ENCODE results near the gene PLAC8L1.

PLAC8L1 gene

DNA sequence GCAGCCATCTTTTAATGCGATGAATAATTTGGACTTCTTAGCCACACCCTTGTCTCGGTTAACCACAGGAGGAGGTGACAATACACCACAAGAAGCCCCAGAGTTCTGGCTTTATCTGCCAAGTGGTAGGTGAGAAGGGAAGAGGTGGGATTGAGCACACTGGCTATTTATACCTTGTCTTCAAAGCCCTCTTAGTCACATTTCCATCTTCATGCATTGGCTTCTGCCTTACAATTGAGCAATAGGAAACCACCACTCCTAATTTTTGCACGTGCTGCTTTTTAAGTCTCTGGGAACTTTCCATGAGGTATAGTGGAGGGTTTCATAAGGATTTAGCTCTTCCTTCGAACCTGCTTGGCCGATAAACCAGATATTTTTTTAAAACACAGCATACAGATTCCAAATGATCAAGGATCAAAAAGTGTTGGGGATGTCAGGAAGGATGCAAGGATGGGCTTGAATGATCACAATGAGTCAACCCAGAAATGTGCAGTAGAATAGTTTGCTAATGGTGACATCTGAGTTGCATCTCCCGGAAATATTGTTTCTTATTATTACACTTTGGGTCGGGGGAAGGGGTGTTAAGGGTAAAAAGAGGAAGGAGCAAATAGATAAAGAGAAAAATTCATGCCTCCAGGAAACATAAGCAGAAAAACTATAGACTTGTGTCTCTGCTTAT is 25.5 kb downstream of the PLAC8L1 start:
- DNase-seq (ENCODE audit: low read depth, low spot score): no peak

DNA sequence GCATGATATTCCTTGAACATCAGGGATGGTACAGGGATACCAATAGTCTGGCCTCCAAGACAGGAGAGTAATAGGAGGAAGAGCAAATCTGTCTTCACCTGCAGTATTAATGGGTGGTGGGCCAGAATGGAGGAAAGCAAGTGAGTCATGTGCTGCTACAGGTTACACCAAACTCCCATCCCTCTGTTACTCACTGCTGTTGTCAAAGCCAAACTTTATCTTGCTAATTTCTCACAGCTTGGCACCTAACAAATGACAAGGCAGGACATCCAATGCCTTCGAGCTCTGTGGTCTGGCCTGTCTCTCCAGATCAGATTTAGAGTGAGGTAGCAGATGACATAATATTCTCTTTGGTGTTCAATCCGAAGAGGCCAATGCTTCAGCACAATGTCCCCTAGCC is 26.8 kb downstream of the PLAC8L1 start:
- no peak for DNase-seq (ENCODE audit: low read depth, low spot score)

DNA sequence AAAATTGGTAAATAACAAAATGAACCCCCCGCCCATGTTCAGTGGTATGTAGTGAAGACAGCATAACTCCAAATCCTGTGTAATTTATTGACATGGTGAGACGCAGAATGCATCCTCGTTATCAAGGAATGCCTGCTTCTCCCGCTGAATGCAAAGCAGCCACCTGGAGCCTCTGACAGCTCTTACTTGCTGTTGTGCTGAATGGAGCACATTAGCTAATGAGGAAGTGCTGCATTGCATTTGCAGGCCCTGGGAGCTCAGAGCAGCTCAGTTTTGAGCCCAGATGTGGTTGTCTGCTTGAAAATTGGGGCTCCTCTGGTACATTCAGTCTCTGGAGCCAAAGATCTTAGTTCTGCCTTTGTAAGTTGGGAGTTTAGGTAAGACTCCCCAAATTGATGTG is 28.9 kb downstream of the PLAC8L1 start:
- DNase-seq (ENCODE audit: low read depth, low spot score): no peak

DNA sequence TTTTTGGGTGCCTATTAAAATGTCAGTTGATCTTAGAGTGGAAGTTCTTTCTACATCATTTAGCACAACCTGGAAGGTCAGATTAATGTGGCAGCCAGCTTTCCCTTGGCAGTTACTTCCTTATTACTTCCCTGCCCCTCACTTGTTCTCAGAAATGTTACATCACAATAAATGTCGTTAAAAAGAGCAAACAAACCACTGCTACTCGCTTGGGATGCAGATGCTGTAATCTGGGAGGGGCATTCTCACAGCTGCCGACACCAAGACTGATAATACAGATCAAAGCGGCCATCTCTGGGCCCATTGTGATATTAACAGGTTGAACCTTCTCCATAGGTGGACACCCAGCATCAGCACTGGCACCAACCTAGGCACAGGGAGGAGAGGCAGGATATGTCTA is 29.3 kb downstream of the PLAC8L1 start:
- DNase-seq (ENCODE audit: low read depth, low spot score): no peak

DNA sequence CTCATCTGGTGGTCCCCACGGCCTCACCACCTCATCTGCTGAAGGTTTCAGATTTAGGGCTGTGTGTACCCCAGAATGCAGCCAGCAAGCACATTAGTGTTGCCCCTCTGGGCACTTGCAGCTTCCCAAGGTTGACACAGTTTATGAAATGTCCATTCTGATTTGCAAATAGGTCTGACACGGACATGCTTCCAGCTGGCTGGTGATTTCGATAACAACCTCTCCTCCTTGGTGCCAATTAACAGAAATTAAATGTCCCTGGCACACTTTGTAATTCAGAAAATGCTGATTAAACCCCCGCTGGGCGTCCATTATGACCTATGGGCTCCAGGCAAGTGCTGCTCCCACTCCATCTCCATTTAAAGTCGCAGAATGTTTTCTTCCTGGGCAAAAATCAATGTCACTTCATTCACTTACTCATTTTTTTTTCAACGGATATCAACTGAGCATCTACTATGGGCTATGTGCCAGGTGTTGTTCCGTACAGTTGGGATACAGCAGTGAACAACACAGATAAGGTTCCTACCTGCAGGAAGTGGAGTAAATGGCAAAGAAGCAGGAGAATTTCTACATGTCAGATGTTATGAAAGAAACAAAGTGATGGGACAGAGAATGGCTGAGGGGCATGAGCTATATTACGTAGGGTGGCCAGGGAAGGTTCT is 32.0 kb downstream of the PLAC8L1 start:
- no peak for DNase-seq (ENCODE audit: low read depth, low spot score)

DNA sequence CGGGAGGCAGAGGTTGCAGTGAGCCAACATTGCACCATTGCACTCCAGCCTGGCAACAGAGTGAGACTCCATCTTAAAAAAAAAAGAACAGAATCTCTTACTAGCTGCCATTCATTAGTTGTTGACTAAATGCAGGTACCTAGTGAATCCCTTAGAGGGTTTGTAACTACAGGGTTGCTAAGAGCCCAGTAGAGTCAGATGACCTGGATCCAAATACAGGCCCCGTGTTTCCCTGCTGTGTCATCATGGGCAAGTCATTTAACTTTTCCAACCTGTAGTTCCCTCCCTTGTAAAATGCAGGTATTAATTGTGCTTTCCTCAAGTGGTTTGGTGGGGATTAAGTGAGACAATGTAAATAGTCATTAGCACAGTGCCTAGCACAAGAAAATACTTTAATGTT is 32.8 kb downstream of the PLAC8L1 start:
- DNase-seq (ENCODE audit: low read depth, low spot score): no peak

DNA sequence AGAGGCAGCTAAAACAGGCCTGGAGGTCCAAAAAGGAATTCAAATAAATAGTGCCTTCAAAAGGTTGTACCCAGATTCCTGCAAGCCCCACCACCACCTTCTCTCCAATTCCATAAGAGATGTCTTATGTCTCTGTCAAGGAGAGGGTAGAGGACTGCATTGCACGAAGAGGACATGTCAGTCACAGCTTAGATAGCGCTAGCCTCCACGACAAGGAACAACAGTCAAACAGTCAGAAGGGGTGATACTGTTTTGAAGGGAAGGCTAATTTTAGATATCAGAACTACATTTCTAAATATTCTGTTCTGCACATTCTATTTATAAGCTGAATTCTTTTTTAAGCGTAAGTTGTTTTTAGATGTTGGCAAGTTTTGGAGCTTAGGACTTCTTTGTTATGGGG is 34.2 kb downstream of the PLAC8L1 start:
- DNase-seq (ENCODE audit: low read depth, low spot score): no peak

DNA sequence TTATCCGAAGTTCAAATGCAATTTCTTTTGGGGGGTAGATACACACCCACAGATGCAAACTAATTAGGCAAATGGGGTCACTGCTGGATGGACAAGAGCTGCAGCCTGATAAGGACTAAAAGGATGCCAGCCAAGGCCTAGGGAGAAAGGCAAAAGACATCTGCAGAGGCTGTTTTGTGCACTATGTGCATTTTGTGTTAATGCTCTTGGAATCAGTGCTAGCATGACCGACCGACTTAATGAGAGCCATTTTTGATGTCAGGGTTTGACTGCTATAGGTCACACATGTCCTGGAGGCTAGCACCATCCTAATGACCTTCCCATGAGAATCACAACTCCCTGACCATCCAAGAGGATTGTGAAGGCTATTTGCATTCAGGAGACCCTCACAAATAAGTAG is 34.6 kb downstream of the PLAC8L1 start:
- DNase-seq (ENCODE audit: low read depth, low spot score): no peak

DNA sequence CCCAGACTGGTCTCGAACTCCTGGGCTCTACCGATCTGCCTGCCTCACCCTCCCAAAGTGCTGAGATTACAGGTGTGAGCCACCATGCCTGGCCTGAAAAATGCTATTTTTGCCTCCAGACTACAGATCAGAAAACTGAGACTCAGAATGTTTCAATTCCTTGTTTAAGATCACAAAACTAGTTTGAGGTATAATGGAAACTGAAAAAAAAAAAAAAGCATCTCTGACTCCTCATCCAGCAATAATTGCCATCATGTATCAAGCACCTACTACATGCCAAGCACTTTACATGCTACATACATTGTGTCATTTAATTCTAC is 35.6 kb downstream of the PLAC8L1 start:
- no peak for DNase-seq (ENCODE audit: low read depth, low spot score)

DNA sequence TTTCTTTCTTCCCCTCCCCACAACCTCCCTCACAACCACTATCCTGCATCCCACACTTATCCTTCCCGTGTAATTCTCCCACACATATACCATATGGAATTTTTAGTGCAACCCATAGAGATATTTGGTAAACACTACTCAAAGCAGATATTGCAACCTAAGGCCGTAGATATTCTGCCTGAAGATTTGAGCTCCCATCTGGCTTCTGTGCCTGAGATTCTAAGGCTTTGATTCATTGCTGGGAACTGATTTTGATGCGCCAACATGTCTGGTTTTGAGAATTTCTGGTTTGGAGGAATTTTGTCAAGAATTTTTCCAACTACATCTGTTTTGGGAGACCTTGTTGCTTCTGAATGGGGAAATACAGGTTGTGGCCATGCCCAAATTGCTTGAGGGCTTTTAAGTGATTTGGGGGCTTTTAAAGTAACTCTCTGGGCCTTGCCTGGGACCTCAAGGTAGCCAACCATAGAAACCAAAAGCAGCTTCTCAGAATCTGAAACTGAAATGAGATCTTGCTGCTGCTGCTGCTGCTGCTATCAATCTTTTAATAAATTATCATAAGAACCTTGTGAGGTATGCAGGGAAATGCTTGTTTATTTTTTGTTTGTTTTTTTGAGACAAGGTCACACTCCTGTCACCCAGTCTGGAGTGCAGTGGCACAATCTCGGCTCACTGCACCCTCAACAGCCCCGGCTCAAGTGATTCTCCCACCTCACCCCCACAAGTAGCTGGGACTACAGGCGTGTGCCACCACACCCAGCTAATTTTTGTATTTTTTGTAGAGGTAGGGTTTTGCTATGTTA is 36.2 kb downstream of the PLAC8L1 start:
- DNase-seq (ENCODE audit: low read depth, low spot score): no peak

DNA sequence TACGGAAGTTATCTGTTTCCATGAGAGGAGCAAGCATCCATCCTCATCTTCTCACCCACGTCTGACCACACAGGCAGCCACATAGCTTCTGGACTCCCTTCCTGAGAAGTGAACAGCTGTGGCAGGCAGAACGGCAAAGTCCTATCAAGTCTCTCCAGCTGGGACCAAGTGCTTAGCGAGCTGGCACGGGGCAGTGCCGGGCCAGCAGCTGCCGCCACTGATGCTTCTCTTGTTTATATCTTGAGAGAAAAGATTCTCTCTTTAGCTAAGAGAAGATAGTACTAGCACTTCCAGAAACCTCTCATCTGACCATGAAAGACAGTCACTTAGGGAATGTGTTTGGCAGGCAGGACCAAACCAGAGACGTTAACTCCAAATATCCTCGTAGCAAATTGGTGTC is 37.2 kb downstream of the PLAC8L1 start:
- DNase-seq (ENCODE audit: low read depth, low spot score): no peak

DNA sequence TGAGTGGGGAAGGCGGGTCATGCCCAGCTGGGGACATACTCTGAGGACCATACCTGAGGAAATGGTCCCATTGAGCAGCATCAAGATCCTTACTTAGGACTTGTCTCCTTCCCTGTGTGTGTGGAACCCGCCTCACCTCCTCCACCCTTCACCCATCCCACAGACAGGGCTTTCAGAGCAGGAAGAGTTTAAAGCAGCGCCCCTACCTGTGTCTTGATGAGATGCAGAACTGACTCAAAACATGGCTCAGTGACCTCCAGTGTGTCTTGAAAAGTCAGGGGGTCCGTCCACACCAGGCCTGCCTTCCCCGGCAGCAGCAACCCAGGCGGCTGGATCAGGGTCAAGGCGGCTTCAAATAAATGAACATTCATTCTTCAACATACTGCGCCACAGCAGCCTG is 38.4 kb downstream of the PLAC8L1 start:
- no peak for DNase-seq (ENCODE audit: low read depth, low spot score)

DNA sequence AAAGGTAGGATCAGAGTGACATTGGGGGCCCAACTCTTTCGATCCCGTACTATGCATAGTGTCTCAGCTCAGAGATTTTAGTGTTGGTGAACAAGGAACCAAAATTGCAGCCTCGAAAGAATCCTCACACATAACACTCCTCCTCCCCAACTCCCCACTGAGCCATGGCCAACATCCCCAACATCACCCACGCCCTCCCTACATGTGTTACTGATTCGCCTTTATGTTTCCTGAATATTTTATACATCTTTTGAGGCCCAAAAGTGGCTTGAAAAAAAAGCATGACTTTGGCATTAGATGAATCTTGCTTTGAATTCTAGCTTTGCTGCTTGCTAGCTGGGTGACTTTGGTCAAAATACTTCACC is 45.2 kb downstream of the PLAC8L1 start:
- no peak for DNase-seq (ENCODE audit: low read depth, low spot score)

DNA sequence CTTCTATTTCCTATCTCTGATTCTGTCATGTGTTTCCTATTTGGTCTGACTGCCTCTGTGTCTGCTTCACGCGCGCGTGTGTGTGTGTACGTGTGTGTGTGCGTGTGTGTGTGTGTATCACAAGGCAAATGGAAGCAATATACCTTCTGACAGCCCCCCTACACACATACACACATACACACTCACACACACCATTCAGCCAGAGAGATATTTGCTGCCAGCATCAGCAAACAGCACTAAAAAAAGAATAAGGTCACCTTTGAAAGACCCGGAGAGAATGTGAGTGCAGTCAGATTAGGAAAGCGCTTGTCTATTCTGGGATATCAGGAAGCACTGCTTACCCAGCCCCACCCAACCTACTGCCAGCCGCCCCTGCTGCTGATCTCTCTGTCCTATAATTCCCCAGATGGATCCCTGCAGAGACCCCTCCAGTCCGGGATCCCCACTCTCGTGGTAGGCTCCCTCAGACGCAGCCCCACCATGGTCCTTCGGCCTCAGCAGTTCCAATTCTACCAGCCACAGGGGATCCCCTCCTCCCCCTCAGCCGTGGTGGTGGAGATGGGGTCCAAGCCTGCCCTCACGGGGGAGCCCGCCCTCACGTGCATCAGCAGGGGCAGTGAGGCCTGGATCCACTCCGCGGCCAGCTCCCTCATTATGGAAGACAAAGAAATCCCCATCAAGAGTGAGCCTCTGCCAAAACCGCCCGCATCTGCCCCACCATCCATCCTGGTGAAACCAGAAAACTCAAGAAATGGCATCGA is 45.7 kb downstream of the PLAC8L1 start:
- DNase-seq (ENCODE audit: low read depth, low spot score): no peak

DNA sequence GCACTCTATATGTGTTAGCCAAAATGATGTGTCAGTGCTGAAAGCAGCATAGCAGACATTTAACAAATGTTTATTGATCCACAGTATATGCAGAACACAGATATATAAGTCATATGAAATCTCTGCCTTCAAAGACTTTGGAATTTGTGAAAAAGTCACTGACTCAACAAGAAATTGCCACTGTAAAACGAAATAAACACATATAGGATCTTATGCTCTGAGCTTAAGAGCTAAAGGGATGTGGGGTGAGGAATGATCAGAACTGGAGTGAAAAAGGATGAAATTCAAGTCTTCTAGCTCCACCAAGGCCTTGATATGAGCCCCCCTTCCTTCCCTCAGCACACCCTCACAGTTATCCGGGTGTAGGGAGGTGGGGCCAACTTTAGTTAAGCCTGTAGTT is 49.9 kb downstream of the PLAC8L1 start:
- no peak for DNase-seq (ENCODE audit: low read depth, low spot score)

DNA sequence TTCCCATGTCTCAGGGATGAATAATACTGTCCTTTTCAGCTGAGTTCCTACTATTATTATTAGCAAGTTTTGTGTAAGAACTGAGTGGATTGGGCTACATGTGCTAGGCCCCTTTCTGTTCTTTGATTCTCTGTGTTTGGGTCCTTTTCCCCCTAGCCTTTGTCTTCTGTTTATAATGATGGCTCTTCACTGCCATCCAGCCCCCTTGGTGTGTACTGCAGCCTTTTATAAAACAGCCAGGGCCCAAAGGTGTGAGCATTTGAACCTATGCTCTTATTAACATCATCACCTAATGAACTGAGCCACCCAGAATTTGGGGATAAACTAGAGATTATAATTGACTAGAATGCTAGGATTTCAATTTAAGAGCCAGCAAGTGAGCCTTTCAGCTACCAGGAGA is 52.6 kb downstream of the PLAC8L1 start:
- DNase-seq (ENCODE audit: low read depth, low spot score): no peak

DNA sequence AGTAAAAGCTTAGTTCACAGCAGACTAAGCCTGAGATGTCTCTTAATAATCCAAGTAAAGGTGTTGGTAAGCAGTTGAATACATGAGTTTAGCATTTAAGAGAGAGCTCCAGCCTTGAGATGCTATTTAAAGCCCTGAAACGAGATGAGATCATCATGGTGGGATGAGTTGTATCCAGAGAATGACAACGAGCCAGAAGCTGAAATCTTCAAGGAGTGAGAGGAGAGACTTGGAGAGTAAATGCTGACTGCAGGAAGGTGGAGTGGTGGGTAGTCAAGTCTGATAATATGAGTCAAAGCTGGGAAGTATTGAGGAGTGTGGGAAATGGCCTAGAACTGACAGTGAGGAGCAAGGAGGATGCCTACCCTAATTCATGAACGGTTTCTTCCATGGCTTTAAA is 53.7 kb downstream of the PLAC8L1 start:
- peak; percentile 36 for DNase-seq (ENCODE audit: low read depth, low spot score)

DNA sequence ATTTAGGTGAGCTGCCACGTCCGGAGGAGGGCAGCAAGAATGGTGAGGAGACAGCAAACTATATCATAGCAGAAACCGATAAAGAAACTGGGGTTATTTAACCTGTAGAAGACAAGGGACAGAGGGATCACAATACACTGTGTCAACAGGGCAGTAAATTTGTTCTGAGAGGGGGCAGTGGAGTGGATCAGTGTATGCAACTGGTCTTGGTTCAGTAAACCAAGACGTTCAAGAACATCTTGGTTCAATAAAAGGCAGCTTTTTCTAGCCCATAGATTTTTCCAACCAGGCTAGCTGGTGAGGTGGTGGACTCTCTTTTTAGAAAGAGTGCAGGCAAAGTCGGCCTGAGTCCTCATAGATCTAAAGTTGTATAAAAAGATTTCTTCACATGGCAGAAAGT is 55.3 kb downstream of the PLAC8L1 start:
- no peak for DNase-seq (ENCODE audit: low read depth, low spot score)

DNA sequence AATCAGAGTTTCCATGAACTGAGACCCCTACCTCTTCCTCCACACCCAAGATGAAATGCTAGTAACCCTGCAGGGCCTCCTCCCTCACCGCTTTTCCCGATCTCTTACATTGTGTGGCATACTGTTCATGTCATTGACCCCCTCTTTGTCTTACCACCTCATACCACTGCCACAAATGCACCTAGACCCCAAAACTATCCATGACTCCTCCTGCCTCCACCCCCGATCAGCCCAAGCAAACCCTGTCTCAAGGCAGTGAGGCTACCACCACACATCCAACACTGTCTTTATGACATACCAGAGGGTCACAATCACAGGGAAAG is 55.7 kb downstream of the PLAC8L1 start:
- DNase-seq (ENCODE audit: low read depth, low spot score): no peak

DNA sequence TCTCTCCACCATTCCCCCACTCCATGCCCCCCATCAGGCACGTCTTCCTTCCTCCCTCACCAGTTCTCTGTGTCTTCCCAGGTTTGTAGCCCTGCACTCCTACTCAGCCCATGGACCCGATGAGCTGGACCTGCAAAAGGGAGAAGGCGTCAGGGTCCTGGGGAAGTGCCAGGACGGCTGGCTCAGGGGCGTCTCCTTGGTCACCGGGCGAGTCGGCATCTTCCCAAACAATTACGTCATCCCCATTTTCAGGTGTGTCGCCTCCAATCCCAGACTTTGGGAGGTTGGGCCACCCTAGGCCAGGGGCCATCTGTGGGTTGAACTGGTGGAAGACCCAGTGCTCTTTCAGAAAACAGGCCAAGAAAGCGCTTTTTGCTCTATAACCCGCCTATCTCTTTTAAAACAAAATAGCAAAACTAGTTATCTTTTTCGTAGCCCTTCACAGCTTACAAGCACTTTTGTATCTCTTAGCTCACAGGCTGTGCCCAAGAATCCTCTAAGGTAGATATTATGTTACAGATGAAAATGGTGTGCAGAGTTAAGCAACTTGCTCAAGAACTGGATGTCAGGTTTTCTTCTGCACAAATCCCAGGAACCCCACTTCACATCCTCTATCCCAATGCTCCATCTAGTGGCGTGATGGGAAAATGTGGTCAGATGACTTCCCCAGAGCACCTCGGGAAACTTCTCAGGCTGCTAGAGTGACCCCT is 56.2 kb downstream of the PLAC8L1 start:
- DNase-seq (ENCODE audit: low read depth, low spot score): peak; percentile 85

DNA sequence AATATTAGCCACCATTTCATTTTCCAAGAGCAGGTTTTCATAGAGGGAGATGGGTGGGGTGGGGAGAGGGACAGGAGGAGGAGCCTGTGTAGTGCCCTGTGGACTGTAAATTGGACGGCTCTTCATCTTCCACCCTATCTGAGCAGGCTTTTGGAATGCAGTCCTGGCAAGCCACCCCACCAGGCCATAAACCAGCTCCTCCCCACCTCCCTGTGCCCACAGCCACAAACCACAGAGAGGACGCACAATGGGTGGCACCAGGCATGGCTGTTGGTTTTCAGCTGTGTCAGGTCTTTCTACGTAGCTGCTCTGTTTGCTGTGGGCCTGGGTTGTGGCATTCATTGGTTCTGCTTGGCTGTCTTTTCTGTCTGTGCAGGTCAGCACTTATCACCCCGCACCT is 58.0 kb downstream of the PLAC8L1 start:
- DNase-seq (ENCODE audit: low read depth, low spot score): peak; percentile 66

DNA sequence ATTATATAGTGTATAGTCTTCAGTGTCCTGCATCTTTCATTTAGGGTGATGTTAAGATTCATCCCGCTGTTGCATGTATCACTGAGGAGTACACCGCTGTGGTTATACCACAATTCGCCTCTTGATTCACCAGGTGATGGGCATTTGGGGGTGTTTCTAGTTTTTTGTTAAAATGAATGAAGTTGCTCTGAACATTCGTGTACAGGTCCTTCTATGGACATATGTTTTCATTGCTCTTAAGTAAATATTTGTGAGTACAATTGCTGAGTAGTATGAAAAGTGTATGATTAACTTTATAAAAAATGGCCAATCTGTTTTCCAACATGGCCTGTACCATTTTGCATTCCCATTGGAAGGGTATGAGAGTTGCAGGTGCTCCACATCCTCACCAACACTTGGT is 61.7 kb downstream of the PLAC8L1 start:
- DNase-seq (ENCODE audit: low read depth, low spot score): no peak
